HepG2 (cell line): ENCODE measurements around the gene OR1N2. TPM values are rescaled to one million over a fixed set of nuclear protein-coding genes. Genes with fewer than 3 reads are reported as not detected.

Experiments used
- ATAC-seq: fragments of 200-7000 bp; cut with Tn5 transposase; 3 replicates; pipeline ENCODE4 v1.9.1; 2020; ENCODE audit warnings: mild to moderate bottlenecking, moderate library complexity
- Bru-seq: library from RNA; stranded (reverse); fragments of 400-500 nt; gene quantifications from one replicate; lab custom pipeline; 2021; lab: Mats Ljungman, UMichigan
- BruChase-seq, 2 experiments: library from RNA; stranded (reverse); fragments of 400-500 nt; gene quantifications; one replicate each; lab custom pipeline; 2021; lab: Mats Ljungman, UMichigan
- BruUV-seq: library from RNA; stranded (reverse); fragments of 400-500 nt; replicated peaks from 2 replicates; lab custom pipeline; 2021; lab: Mats Ljungman, UMichigan
- CTCF ChIA-PET: fragments of 300-600 bp; formaldehyde crosslinking; extraction: SDS; loops from one replicate; lab custom pipeline; 2021; ENCODE audit warnings: low total read pairs, inconsistent platforms, low intra/inter-chr PET ratio; lab: Yijun Ruan, JAX
- POLR2A ChIA-PET: fragments of 350-600 bp; sonication (Branson Sonifier 250); formaldehyde crosslinking; loops from one replicate; lab custom pipeline; 2020; ENCODE audit warnings: antibody characterized with exemption, inconsistent platforms; lab: Yijun Ruan, JAX
- DNase-seq: peaks from one replicate; pipeline ENCODE4 v3.0.0-alpha.2; 2015; ENCODE audit warnings: low spot score
- FAIRE-seq: peaks from 3 replicates; lab custom pipeline; 2011; peaks lifted over from hg19 to GRCh38; lab: Jason Lieb, UNC
- H2AFZ ChIP-seq: one replicate; pipeline ENCODE4 v1.6.1; 2011; ENCODE audit warnings: low read length, inconsistent platforms
- H3K27ac ChIP-seq: fragments of 300-600 bp; 3 replicates; pipeline ENCODE4 v1.8.0; 2011; ENCODE audit warnings: mixed run types, mild to moderate bottlenecking, mixed read lengths, low read length, inconsistent platforms; ENCODE audit not compliant: insufficient read depth; ENCODE audit errors: extremely low read length
- H3K27me3 ChIP-seq, 2 experiments: fragments of 200-600 bp in 1 of 2; 2 replicates in 1 of 2; 3 replicates in 1 of 2; pipeline versions ENCODE4 v1.6.0 to v1.8.0; 2011; ENCODE audit warnings: low read length in 2 of 2, mild to moderate bottlenecking in 2 of 2, moderate library complexity in 2 of 2, inconsistent platforms in 1 of 2; ENCODE audit not compliant: insufficient read depth in 2 of 2, control insufficient read depth in 1 of 2
- H3K36me3 ChIP-seq, 2 experiments: fragments of 200-600 bp in 1 of 2; replicated peaks in 1 of 2; 2 replicates in 1 of 2; 3 replicates in 1 of 2; pipeline versions ENCODE4 v1.5.1 to v1.8.0; 2011; ENCODE audit warnings: low read length in 2 of 2, inconsistent platforms in 1 of 2; ENCODE audit not compliant: insufficient read depth in 2 of 2, control insufficient read depth in 1 of 2
- H3K4me1 ChIP-seq: 2 replicates; pipeline ENCODE4 v1.5.1; 2012; ENCODE audit warnings: low read length, inconsistent platforms; ENCODE audit not compliant: insufficient read depth
- H3K4me2 ChIP-seq: 2 replicates; pipeline ENCODE4 v1.6.0; 2011; ENCODE audit warnings: low read depth, low read length, inconsistent platforms
- H3K4me3 ChIP-seq, 3 experiments: fragments of 200-600 bp in 1 of 3; sonication (generic), shearing (Covaris generic) in 1 of 3; replicated peaks in 1 of 3; 2 replicates each; pipeline ENCODE4 v1.5.1; 2011 to 2016; ENCODE audit warnings: low read length in 3 of 3, inconsistent platforms in 2 of 3, low read depth in 2 of 3, mild to moderate bottlenecking in 2 of 3, control low read depth in 1 of 3, mixed read lengths in 1 of 3; ENCODE audit not compliant: insufficient read depth in 1 of 3
- H3K79me2 ChIP-seq: one replicate; pipeline ENCODE4 v1.6.1; 2011; ENCODE audit warnings: low read length, inconsistent platforms; ENCODE audit not compliant: insufficient read depth
- H3K9ac ChIP-seq: 2 replicates; pipeline ENCODE4 v1.6.0; 2011; ENCODE audit warnings: mild to moderate bottlenecking, low read depth, low read length, inconsistent platforms; ENCODE audit not compliant: insufficient read depth
- H3K9me3 ChIP-seq: 2 replicates; pipeline ENCODE4 v1.5.1; 2012; ENCODE audit warnings: mild to moderate bottlenecking, low read length
- H4K20me1 ChIP-seq: 2 replicates; pipeline ENCODE4 v1.6.0; 2011; ENCODE audit warnings: inconsistent platforms, mild to moderate bottlenecking, low read length, moderate library complexity; ENCODE audit not compliant: insufficient read depth
- ARID4A ChIP-seq: sonication (generic); formaldehyde crosslinking; IDR thresholded peaks from 2 replicates; pipeline ENCODE4 v1.5.0; 2020; ENCODE audit warnings: mild to moderate bottlenecking, missing genetic modification reagents, borderline replicate concordance
- KMT2A ChIP-seq: sonication (generic); formaldehyde crosslinking; IDR thresholded peaks from 2 replicates; pipeline ENCODE4 v1.4.0; 2020; ENCODE audit warnings: missing genetic modification reagents
- PHB2 ChIP-seq: fragments of 450-650 bp; IDR thresholded peaks from 2 replicates; pipeline ENCODE4 v1.6.1; 2018; ENCODE audit not compliant: partially characterized antibody
- POGK ChIP-seq: sonication (generic); formaldehyde crosslinking; conservative IDR thresholded peaks from 2 replicates; pipeline ENCODE4 v1.8.0; 2022; ENCODE audit warnings: mild to moderate bottlenecking, moderate library complexity, missing genetic modification reagents
- ZBTB25 ChIP-seq: IDR thresholded peaks from 2 replicates; pipeline ENCODE4 v1.6.1; 2018; ENCODE audit warnings: missing genetic modification reagents
- ZNF354B ChIP-seq: sonication (generic); formaldehyde crosslinking; IDR thresholded peaks from 2 replicates; pipeline ENCODE4 v1.8.0; 2022; ENCODE audit warnings: mild to moderate bottlenecking, missing genetic modification reagents
- ZNF383 ChIP-seq: sonication (generic); formaldehyde crosslinking; IDR thresholded peaks from 2 replicates; pipeline ENCODE4 v1.4.0; 2020; ENCODE audit warnings: missing genetic modification reagents, mild to moderate bottlenecking, borderline replicate concordance
- whole genome bisulfite sequencing: methylation state at CpG from one replicate; pipeline ENCODE4 v1.1.6; 2017; ENCODE audit warnings: low lambda C conversion rate; 5-methylcytosine and 5-hydroxymethylcytosine counted together
- in situ Hi-C: cut with HindIII; loops from 2 replicates; pipeline ENCODE4 v1.10.0; 2017; ENCODE audit warnings: low pct_unique_long_range_greater_than_20kb; ENCODE audit not compliant: extremely low pct_ligation_motif_present
- intact Hi-C: fragments of 100-400 bp; cut with micrococcal nuclease; formaldehyde crosslinking; loops from one replicate; pipeline ENCODE4 v1.10.0; 2022; ENCODE audit not compliant: unreplicated experiment
- long read RNA-seq, 2 experiments: library from RNA in 1 of 2; library from polyadenylated mRNA in 1 of 2; stranded (forward) in 1 of 2; unstranded in 1 of 2; transcript quantifications; one replicate each; pipeline ENCODE4 v2.0.0, GENCODE V29; 2019 to 2022
- polyA minus RNA-seq, 3 experiments: library from RNA; depleted of rRNA, polyadenylated mRNA; stranded (reverse); fragments of >200 nt; gene quantifications; 2 replicates each; pipeline ENCODE4 v1.2.3, GENCODE V29; 2011; ENCODE audit warnings: low replicate concordance in 1 of 3
- polyA plus RNA-seq, 8 experiments: library from polyadenylated mRNA; depleted of rRNA in 3 of 8; stranded (reverse) in 7 of 8; unstranded in 1 of 8; fragments of >200 nt; fragmentation: Illumina TruSeq in 4 of 8; extraction: Trizol in 4 of 8; gene quantifications; 2 replicates each; pipeline versions ENCODE4 v1.2.1 to v1.2.3, GENCODE V29; 2011 to 2016; ENCODE audit warnings: low read depth in 4 of 8, missing spikeins in 1 of 8, mixed read lengths in 1 of 8; ENCODE audit not compliant: insufficient read depth in 1 of 8
- total RNA-seq, 5 experiments: library from RNA; depleted of rRNA; stranded (reverse); fragments of >200 nt; fragmentation: Illumina TruSeq; extraction: Trizol; gene quantifications; 2 replicates each; pipeline ENCODE4 v1.2.3, GENCODE V29; 2016; ENCODE audit warnings: low read depth in 1 of 5

Gene OR1N2
- total RNA-seq (2016; rRNA removed; fragmentation: Illumina TruSeq; extraction: Trizol), result not detected in 2 replicates
- total RNA-seq (2016; cell fraction: cytosol; rRNA removed; fragmentation: Illumina TruSeq; extraction: Trizol; ENCODE audit: low read depth), result not detected in 2 replicates
- total RNA-seq (2016; cell fraction: insoluble cytoplasmic fraction; rRNA removed; fragmentation: Illumina TruSeq; extraction: Trizol), result not detected in 2 replicates
- not detected in 2 replicates for total RNA-seq (2016; cell fraction: membrane; rRNA removed; fragmentation: Illumina TruSeq; extraction: Trizol)
- 0.53 TPM in 1 of 2 replicates, not detected in the other for total RNA-seq (2016; cell fraction: nucleus; rRNA removed; fragmentation: Illumina TruSeq; extraction: Trizol)
- polyA plus RNA-seq (2011; rRNA removed), result not detected in 2 replicates
- polyA plus RNA-seq (2011; cell fraction: cytosol; rRNA removed), result not detected in 2 replicates
- polyA plus RNA-seq (2011; cell fraction: nucleus; rRNA removed), result not detected in 2 replicates
- not detected in 2 replicates for polyA plus RNA-seq (2012)
- polyA plus RNA-seq (2016; cell fraction: cytosol; fragmentation: Illumina TruSeq; extraction: Trizol; ENCODE audit: low read depth), result not detected in 2 replicates
- not detected in 2 replicates for polyA plus RNA-seq (2016; cell fraction: insoluble cytoplasmic fraction; fragmentation: Illumina TruSeq; extraction: Trizol; ENCODE audit: low read depth)
- not detected in 2 replicates for polyA plus RNA-seq (2016; cell fraction: membrane; fragmentation: Illumina TruSeq; extraction: Trizol; ENCODE audit: low read depth)
- not detected in 2 replicates for polyA plus RNA-seq (2016; cell fraction: nucleus; fragmentation: Illumina TruSeq; extraction: Trizol; ENCODE audit: insufficient read depth, low read depth)
- 0.16 TPM in 1 of 2 replicates, not detected in the other for polyA minus RNA-seq (2011; rRNA and poly(A)+ RNA removed; ENCODE audit: low replicate concordance)
- not detected in 2 replicates for polyA minus RNA-seq (2011; cell fraction: cytosol; rRNA and poly(A)+ RNA removed)
- polyA minus RNA-seq (2011; cell fraction: nucleus; rRNA and poly(A)+ RNA removed), result not detected in 2 replicates
- not detected for Bru-seq, nascent RNA
- not detected for BruChase-seq, experiment 1, labeled RNA remaining after a 6-hour chase
- BruChase-seq, experiment 2, labeled RNA remaining after a 2-hour chase, result not detected
- long read RNA-seq, experiment 1, result 0 reads
- long read RNA-seq, experiment 2, result 0 reads

- BruUV-seq, result no TSS peak
- intact Hi-C loops (no loop called here), in situ Hi-C loops (no loop called here)
- DNase-seq (no peak), ATAC-seq (no peak), FAIRE-seq (no peak)
- H3K9ac ChIP-seq, result no peak within 1 kb of the TSS
- H3K4me3 ChIP-seq, result no peak within 1 kb of the TSS
- WGBS, result 21% methylated on average over 2 of the region's 2 CpGs
- no peaks in the 10 kb centered on the region for H3K4me1 ChIP-seq
- no peaks in the 10 kb centered on the region for H3K9me3 ChIP-seq
- no peak within 1 kb of the TSS for H3K27ac ChIP-seq
- H3K4me2 ChIP-seq, result no peak within 1 kb of the TSS
- ChIA-PET POLR2A (no interaction called here), CTCF (no interaction called here)
- TF ChIP-seq ZBTB25 (CRISPR knock-in tag) (no peak), POGK (CRISPR knock-in tag) (no peak), ZNF383 (CRISPR knock-in tag) (no peak), PHB2 (no peak), ARID4A (CRISPR knock-in tag) (no peak), KMT2A (CRISPR knock-in tag) (no peak), ZNF354B (no peak)
- H2AFZ ChIP-seq, result no peak within 1 kb of the TSS
- H3K27me3 ChIP-seq, result no peaks in the 10 kb centered on the region; a peak in 1 of 5 replicates
- no peaks in the 10 kb centered on the region for H3K79me2 ChIP-seq
- no peaks in the 10 kb centered on the region for H4K20me1 ChIP-seq
- no peaks in the 10 kb centered on the region for H3K36me3 ChIP-seq
Measured at GRCh38 chr9:122552812-122553211, at the start of gene OR1N2. Gene OR1N2, plus strand, starts transcription at chr9:122553112. Its CDS starts 100 bp downstream, at chr9:122553212.
